Stomach (tissue), 9 donors: ENCODE data around the gene DUOX2. TPM values are rescaled to one million over a fixed set of nuclear protein-coding genes. Genes with fewer than 3 reads are reported as not detected.
"Not testable (repeated sequence)": the region's sequence is repeated elsewhere in the genome, so short reads cannot be mapped to it uniquely, and the experiment has no call there.

Experiments used
- DNase-seq, 2 donors: peaks; one replicate each; pipeline versions ENCODE4 v3.0.0 to v3.0.0-alpha.2; 2013 to 2019
- H3K27ac ChIP-seq, 5 donors: fragments of 200-600 bp in 4 of 5; sonication (generic) in 4 of 5; one replicate each; pipeline ENCODE4 v1.5.1; 2013 to 2019; ENCODE audit warnings: mild to moderate bottlenecking in 1 of 5, moderate library complexity in 1 of 5
- H3K27me3 ChIP-seq, 3 donors: fragments of 200-600 bp; sonication (generic); one replicate each; pipeline ENCODE4 v1.5.1; 2017 to 2019; ENCODE audit warnings: mixed run types in 1 of 3
- H3K36me3 ChIP-seq, 4 donors: fragments of 200-600 bp; sonication (generic); 1 replicate in 3 of 4; 2 replicates in 1 of 4; pipeline ENCODE4 v1.5.1; 2016 to 2019
- H3K4me1 ChIP-seq, 4 donors: fragments of 200-600 bp; sonication (generic); one replicate each; pipeline ENCODE4 v1.5.1; 2016 to 2019
- H3K4me3 ChIP-seq, 4 donors: fragments of 200-600 bp; sonication (generic) in 3 of 4; one replicate each; pipeline ENCODE4 v1.5.1; 2016 to 2019; ENCODE audit warnings: mild to moderate bottlenecking in 1 of 4
- H3K9me3 ChIP-seq, 4 donors: fragments of 200-600 bp; sonication (generic); one replicate each; pipeline ENCODE4 v1.5.1; 2016 to 2019
- CTCF ChIP-seq, 7 experiments: fragments of 450-650 bp in 4 of 7; fragments of 200-600 bp in 3 of 7; sonication (generic) in 3 of 7; IDR thresholded peaks; one replicate each; pipeline ENCODE4 v1.5.1; 2016 to 2019; ENCODE audit warnings: antibody characterized with exemption in 7 of 7, control low read depth in 2 of 7, mild to moderate bottlenecking in 1 of 7
- EP300 ChIP-seq: sonication (generic); formaldehyde crosslinking; IDR thresholded peaks from one replicate; pipeline ENCODE4 v1.6.1; 2017; ENCODE audit warnings: antibody characterized with exemption
- POLR2A ChIP-seq, 4 donors: fragments of 450-650 bp; IDR thresholded peaks; one replicate each; pipeline ENCODE4 v1.6.1; 2016; ENCODE audit warnings: antibody characterized with exemption in 4 of 4, control low read depth in 2 of 4, mild to moderate bottlenecking in 1 of 4, moderate library complexity in 1 of 4
- POLR2AphosphoS5 ChIP-seq, 3 donors: sonication (generic); formaldehyde crosslinking; IDR thresholded peaks; one replicate each; pipeline ENCODE4 v1.6.1; 2016; ENCODE audit warnings: antibody characterized with exemption in 3 of 3
- WGBS, 5 donors: extraction: QIAGEN DNeasy Blood & Tissue Kit in 3 of 5; methylation state at CpG; one replicate each; pipeline versions ENCODE4 v1.1.5 to v1.1.7; 2013 to 2018; 5-methylcytosine and 5-hydroxymethylcytosine counted together
- intact Hi-C: fragments of 100-400 bp; cut with DNase I; formaldehyde crosslinking; loops from one replicate; pipeline ENCODE4 v1.15.1; 2023; ENCODE audit warnings: low total_unique reads
- polyA plus RNA-seq, 3 donors: library from polyadenylated mRNA; stranded (reverse); fragments of 200-250 nt; gene quantifications; one replicate each; pipeline ENCODE4 v1.2.3, GENCODE V29; 2013
- total RNA-seq, 5 donors: library from RNA; depleted of rRNA; stranded (reverse); fragments of >200 nt; gene quantifications; one replicate each; pipeline versions ENCODE4 v1.1.0 to v1.2.3, GENCODE V29; 2014 to 2016
- donor health status: healthy with polysubstance abuse.
- donor health status: Bipolar disorder and iron deficiency.
- donor health status: healthy.

Gene DUOX2
- total and polyA plus RNA-seq, 8 donors, result 1.2 to 445 (median 54.5) TPM

- 81 to 94% (median 90%) methylated on average over 9 to 10 of the region's 10 CpGs for WGBS, 5 donors
- Histone ChIP-seq H3K27me3 (peaks cover 19 to 62% (median 25%) of the 10 kb centered on the region in 3 donors), H3K4me3 (peak overlapping the region in 1 of 4 donors; percentile 9), H3K9me3 (no peaks in the 10 kb centered on the region), H3K4me1 (peaks cover 12 to 24% (median 18%) of the 10 kb centered on the region in 4 donors), H3K36me3 (peaks cover 0 to 11% (median 2%) of the 10 kb centered on the region in 4 donors), H3K27ac (no peak overlapping the region)
- intact Hi-C loops, result no loop called here
- TF ChIP-seq POLR2A (IDR thresholded peaks at IDR 0.05), result no peak
- TF ChIP-seq EP300, result no peak
- TF ChIP-seq CTCF (IDR thresholded peaks at IDR 0.05), result no peak
- TF ChIP-seq POLR2AphosphoS5 (IDR thresholded peaks at IDR 0.05), result no peak
- DNase-seq, result peak in 1 of 2 donors; percentile 25
Measured at GRCh38 chr15:45107941-45108630, 5.9 kb downstream of the DUOX2 start.

- Histone ChIP-seq H3K27ac (no peak overlapping the region), H3K4me1 (peaks cover 0 to 6% (median under 1%) of the 10 kb centered on the region in 4 donors), H3K27me3 (peaks cover 4 to 43% (median 6%) of the 10 kb centered on the region in 3 donors), H3K4me3 (no peak overlapping the region), H3K9me3 (no peaks in the 10 kb centered on the region), H3K36me3 (peaks cover 0 to 11% (median 2%) of the 10 kb centered on the region in 4 donors)
- intact Hi-C loops, result no loop called here
- no peak for TF ChIP-seq POLR2AphosphoS5 (IDR thresholded peaks at IDR 0.05)
- TF ChIP-seq POLR2A (IDR thresholded peaks at IDR 0.05), result no peak
- no peak for TF ChIP-seq EP300
- no peak for TF ChIP-seq CTCF (IDR thresholded peaks at IDR 0.05)
- 69 to 86% (median 83%) methylated on average over 13 to 15 of the region's 15 CpGs for WGBS, 5 donors
- peak in 1 of 2 donors; percentile 25 for DNase-seq
Measured at GRCh38 chr15:45106002-45106790, 7.8 kb downstream of the DUOX2 start.

- WGBS, 5 donors, result 93 to 96% (median 95%) methylated on average over 10 to 11 of the region's 11 CpGs
- intact Hi-C loops, result no loop called here
Measured at GRCh38 chr15:45105586-45105985, 8.4 kb downstream of the DUOX2 start.

GRCh38 chr15:45104170-45104569 is 9.8 kb downstream of the DUOX2 start:
- H3K9me3 ChIP-seq, H3K4me3 ChIP-seq, intact Hi-C loops, H3K27ac ChIP-seq, H3K4me1 ChIP-seq: not testable (repeated sequence)
- peaks cover 0 to 24% (median 6%) of the 10 kb centered on the region in 4 donors for H3K36me3 ChIP-seq
- peak in 1 of 2 donors; percentile 10 for DNase-seq
- H3K27me3 ChIP-seq, result peaks cover 0 to 24% (median 0%) of the 10 kb centered on the region in 3 donors
- WGBS, 5 donors, result 87 to 94% (median 89%) methylated on average over 7 to 9 of the region's 9 CpGs

More at GRCh38 chr15:45105586-45105985, 8.4 kb downstream of the DUOX2 start:
- TF ChIP-seq POLR2A (IDR thresholded peaks at IDR 0.05), result no peak
- TF ChIP-seq EP300, result no peak
- TF ChIP-seq CTCF (IDR thresholded peaks at IDR 0.05), result no peak
- TF ChIP-seq POLR2AphosphoS5 (IDR thresholded peaks at IDR 0.05), result no peak
- Histone ChIP-seq H3K27me3 (peaks cover 4 to 38% (median 5%) of the 10 kb centered on the region in 3 donors), H3K36me3 (peaks cover 0 to 11% (median 2%) of the 10 kb centered on the region in 4 donors), H3K4me3 (no peak overlapping the region), H3K9me3 (no peaks in the 10 kb centered on the region), H3K4me1 (peaks cover 0 to 6% (median 0%) of the 10 kb centered on the region in 4 donors), H3K27ac (no peak overlapping the region)
- peak in 1 of 2 donors; percentile 24 for DNase-seq
